Rectal smooth muscle tissue (tissue), 1 donor: ENCODE data around the gene PARP9.
A peak's percentile ranks its signal among the peaks of the same experiment; 100 is the strongest.

Experiments used
- H3K27ac ChIP-seq: one replicate; pipeline ENCODE4 v1.7.0; 2013; ENCODE audit warnings: low read depth, low read length, inconsistent platforms
- H3K27me3 ChIP-seq: one replicate; pipeline ENCODE4 v1.7.0; 2013; ENCODE audit warnings: low read length; ENCODE audit not compliant: control insufficient read depth, insufficient read depth
- H3K36me3 ChIP-seq: one replicate; pipeline ENCODE4 v1.7.0; 2013; ENCODE audit warnings: low read length; ENCODE audit not compliant: control insufficient read depth, insufficient read depth
- H3K4me1 ChIP-seq: one replicate; pipeline ENCODE4 v1.7.0; 2013; ENCODE audit warnings: low read length; ENCODE audit not compliant: control insufficient read depth, insufficient read depth
- H3K4me3 ChIP-seq: one replicate; pipeline ENCODE4 v1.7.0; 2013; ENCODE audit warnings: low read length
- H3K9ac ChIP-seq: one replicate; pipeline ENCODE4 v1.7.0; 2013; ENCODE audit warnings: low read length

PARP9 gene

GRCh38 chr3:122564155-122564912 lies at the start of gene PARP9, which contains the start of gene DTX3L:
Gene PARP9, minus strand, starts transcription at chr3:122564300. Its CDS starts 4,680 bp downstream, at chr3:122559620.
Gene DTX3L, plus strand, starts transcription at chr3:122564338. Its CDS starts 89 bp downstream, at chr3:122564427.
- Histone ChIP-seq H3K36me3 (peaks cover 12% of the 10 kb centered on the region), H3K4me3 (peak within 1 kb of the TSS; percentile 73), H3K27me3 (no peaks in the 10 kb centered on the region), H3K9ac (peak within 1 kb of the TSS; percentile 91), H3K27ac (peak within 1 kb of the TSS; percentile 94), H3K4me1 (peaks cover 23% of the 10 kb centered on the region)

- Histone ChIP-seq H3K36me3 (no peaks in the 10 kb centered on the region), H3K27ac (no peak overlapping the region), H3K4me1 (no peaks in the 10 kb centered on the region), H3K9ac (no peak overlapping the region), H3K27me3 (no peaks in the 10 kb centered on the region), H3K4me3 (no peak overlapping the region)
These were observed 48.6 kb upstream of the PARP9 start for GRCh38 chr3:122612696-122613095.

DNA sequence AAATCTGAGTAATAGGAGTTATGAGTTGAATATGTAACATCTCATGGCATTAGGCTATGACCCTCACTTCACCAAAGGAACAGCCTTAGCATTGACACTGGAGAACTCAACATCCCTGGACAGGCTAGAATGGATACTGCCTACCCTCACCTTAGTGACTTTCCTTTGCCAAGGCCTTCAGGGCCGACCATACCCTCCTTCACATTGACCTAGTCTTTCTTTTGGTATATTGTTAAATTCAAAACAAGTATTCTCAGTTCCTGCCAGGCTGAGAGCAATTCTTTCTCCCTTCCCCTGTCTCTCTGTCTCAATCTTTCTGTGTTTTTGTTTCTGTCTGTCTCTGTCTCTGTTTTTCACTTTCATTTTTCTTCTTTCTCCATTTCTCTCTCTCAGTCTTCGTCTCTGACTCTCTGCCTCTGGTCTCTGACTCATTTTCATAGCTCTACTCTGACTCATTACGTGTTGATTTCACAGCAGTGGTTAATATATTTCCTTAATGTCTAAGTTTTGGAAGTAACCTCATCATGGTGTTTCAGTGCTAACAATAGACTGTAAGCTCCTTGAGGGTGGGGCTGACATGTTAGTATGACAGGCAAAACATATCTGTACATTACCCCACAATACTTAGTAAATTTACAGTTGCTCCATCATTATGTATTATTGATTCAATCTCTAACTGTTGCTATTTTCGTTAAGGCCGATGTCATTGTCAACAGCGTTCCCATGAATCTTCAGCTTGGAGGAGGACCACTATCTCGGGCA lies 45.9 kb upstream of the PARP9 start:
- H3K27ac ChIP-seq = no peak overlapping the region
- H3K4me1 ChIP-seq = no peaks in the 10 kb centered on the region
- no peaks in the 10 kb centered on the region for H3K36me3 ChIP-seq
- no peak overlapping the region for H3K9ac ChIP-seq
- H3K27me3 ChIP-seq = no peaks in the 10 kb centered on the region
- no peak overlapping the region for H3K4me3 ChIP-seq

- H3K9ac ChIP-seq = no peak overlapping the region
- H3K4me3 ChIP-seq = no peak overlapping the region
- no peak overlapping the region for H3K27ac ChIP-seq
- no peaks in the 10 kb centered on the region for H3K4me1 ChIP-seq
- no peaks in the 10 kb centered on the region for H3K27me3 ChIP-seq
- H3K36me3 ChIP-seq = no peaks in the 10 kb centered on the region
These were observed 44.8 kb upstream of the PARP9 start for GRCh38 chr3:122608916-122609315.

- no peaks in the 10 kb centered on the region for H3K4me1 ChIP-seq
- no peak overlapping the region for H3K27ac ChIP-seq
- no peak overlapping the region for H3K4me3 ChIP-seq
- no peaks in the 10 kb centered on the region for H3K27me3 ChIP-seq
- H3K36me3 ChIP-seq = no peaks in the 10 kb centered on the region
- H3K9ac ChIP-seq = no peak overlapping the region
These were observed 42.2 kb upstream of the PARP9 start for GRCh38 chr3:122606330-122606729.

DNA sequence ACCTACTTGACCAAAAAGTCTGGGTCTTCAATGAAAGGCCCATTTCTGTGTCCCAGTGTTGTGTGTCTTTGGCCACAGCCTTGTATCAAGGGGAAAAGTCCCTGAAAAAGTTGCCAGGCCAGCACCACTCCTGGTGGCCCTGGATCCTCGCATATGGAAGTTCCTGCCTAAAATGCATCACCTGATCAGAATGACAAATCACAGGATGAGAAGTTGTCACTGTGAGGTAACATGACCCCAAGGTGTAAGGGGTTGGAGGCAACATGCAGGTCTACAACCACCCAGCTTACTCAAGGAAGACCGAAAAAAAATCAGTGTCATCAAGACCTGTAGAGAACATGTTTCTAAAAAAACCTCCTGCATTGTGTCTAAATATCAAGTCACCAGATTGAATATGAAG lies 39.0 kb upstream of the PARP9 start:
- no peak overlapping the region for H3K4me3 ChIP-seq
- H3K4me1 ChIP-seq = no peaks in the 10 kb centered on the region
- no peak overlapping the region for H3K27ac ChIP-seq
- H3K9ac ChIP-seq = no peak overlapping the region
- no peaks in the 10 kb centered on the region for H3K36me3 ChIP-seq
- no peaks in the 10 kb centered on the region for H3K27me3 ChIP-seq

GRCh38 chr3:122602011-122602710 lies 38.1 kb upstream of the PARP9 start:
- Histone ChIP-seq H3K36me3 (no peaks in the 10 kb centered on the region), H3K4me3 (no peak overlapping the region), H3K27me3 (no peaks in the 10 kb centered on the region), H3K9ac (no peak overlapping the region), H3K27ac (no peak overlapping the region), H3K4me1 (no peaks in the 10 kb centered on the region)

DNA sequence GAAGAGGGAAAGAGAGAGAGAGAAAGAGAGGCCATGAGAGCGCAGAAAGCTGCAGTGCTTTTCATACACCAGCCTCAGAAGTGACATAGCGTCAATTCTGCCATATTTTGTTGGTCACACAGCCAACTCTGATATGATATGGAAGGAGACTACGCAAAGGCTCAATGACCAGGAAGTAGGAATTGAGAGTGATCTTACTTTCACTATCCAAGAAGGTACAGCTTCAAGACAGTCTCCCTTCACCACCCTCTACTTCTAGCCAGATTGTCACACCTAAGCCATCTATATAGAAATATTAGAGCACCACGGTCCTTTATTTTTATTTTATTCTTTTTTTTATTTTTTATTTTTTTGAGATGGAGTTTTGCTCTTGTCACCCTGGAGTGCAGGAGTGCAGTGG lies 34.5 kb upstream of the PARP9 start:
- Histone ChIP-seq H3K27ac (no peak overlapping the region), H3K4me3 (no peak overlapping the region), H3K36me3 (no peaks in the 10 kb centered on the region), H3K9ac (no peak overlapping the region), H3K27me3 (no peaks in the 10 kb centered on the region), H3K4me1 (no peaks in the 10 kb centered on the region)

- H3K36me3 ChIP-seq = no peaks in the 10 kb centered on the region
These were observed 34.1 kb upstream of the PARP9 start for GRCh38 chr3:122598151-122598550.

GRCh38 chr3:122594025-122594424 lies 29.9 kb upstream of the PARP9 start:
- no peaks in the 10 kb centered on the region for H3K4me1 ChIP-seq
- H3K27me3 ChIP-seq = no peaks in the 10 kb centered on the region
- H3K27ac ChIP-seq = no peak overlapping the region

More at GRCh38 chr3:122598151-122598550, 34.1 kb upstream of the PARP9 start:
- Histone ChIP-seq H3K27ac (no peak overlapping the region), H3K9ac (no peak overlapping the region), H3K4me1 (no peaks in the 10 kb centered on the region), H3K27me3 (no peaks in the 10 kb centered on the region), H3K4me3 (no peak overlapping the region)

DNA sequence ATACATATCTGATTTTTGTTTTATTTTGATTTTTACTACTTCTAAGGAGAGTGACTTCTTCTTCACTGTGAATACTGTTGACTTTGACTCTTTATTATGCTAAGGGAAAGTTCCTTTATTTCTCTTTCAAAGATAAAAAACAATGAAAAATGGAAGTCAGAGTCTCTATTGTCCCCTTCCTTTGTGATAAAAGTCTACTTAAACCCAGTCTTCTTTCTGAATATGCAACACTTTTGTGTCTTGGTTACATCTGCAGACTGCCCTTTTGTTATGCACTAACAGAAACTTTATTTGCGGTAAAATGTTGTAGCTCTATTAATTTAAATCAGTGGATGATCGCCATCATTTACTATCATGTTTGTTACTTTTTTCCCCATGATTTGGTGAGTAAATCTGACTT lies 26.5 kb upstream of the PARP9 start:
- no peaks in the 10 kb centered on the region for H3K27me3 ChIP-seq
- no peak overlapping the region for H3K9ac ChIP-seq
- H3K36me3 ChIP-seq = no peaks in the 10 kb centered on the region
- H3K27ac ChIP-seq = no peak overlapping the region
- no peaks in the 10 kb centered on the region for H3K4me1 ChIP-seq
- H3K4me3 ChIP-seq = no peak overlapping the region

More at GRCh38 chr3:122594025-122594424, 29.9 kb upstream of the PARP9 start:
- H3K4me3 ChIP-seq = no peak overlapping the region
- H3K9ac ChIP-seq = no peak overlapping the region
- H3K36me3 ChIP-seq = no peaks in the 10 kb centered on the region

GRCh38 chr3:122589297-122589696 lies 25.2 kb upstream of the PARP9 start:
- H3K36me3 ChIP-seq = no peaks in the 10 kb centered on the region
- H3K4me3 ChIP-seq = no peak overlapping the region
- no peak overlapping the region for H3K27ac ChIP-seq
- no peaks in the 10 kb centered on the region for H3K27me3 ChIP-seq
- H3K9ac ChIP-seq = no peak overlapping the region
- no peaks in the 10 kb centered on the region for H3K4me1 ChIP-seq
